Skeletal muscle cell (primary cell): ENCODE data around the gene GCNT1.
"Not testable (repeated sequence)": the region's sequence is repeated elsewhere in the genome, so short reads cannot be mapped to it uniquely, and the experiment has no call there.

ENCODE experiments used
- DNase-seq: peaks from one replicate; pipeline ENCODE4 v3.0.0-alpha.2; 2010; ENCODE audit warnings: low read depth
- H3K4me3 ChIP-seq: 2 replicates; pipeline ENCODE4 v1.5.1; 2011; ENCODE audit warnings: low read depth, mild to moderate bottlenecking, control low read depth, low read length, moderate library complexity

Gene GCNT1

GRCh38 chr9:76528056-76528455 is 69.1 kb downstream of the GCNT1 start:
- no peak for DNase-seq
- no peak overlapping the region for H3K4me3 ChIP-seq

- H3K4me3 ChIP-seq, result no peak overlapping the region
- no peak for DNase-seq
These were observed 69.7 kb downstream of the GCNT1 start for GRCh38 chr9:76528642-76529190.

GRCh38 chr9:76529653-76530052 is 70.7 kb downstream of the GCNT1 start:
- DNase-seq, result no peak
- no peak overlapping the region for H3K4me3 ChIP-seq

GRCh38 chr9:76530458-76531110 is 71.6 kb downstream of the GCNT1 start:
- DNase-seq, result no peak
- no peak overlapping the region for H3K4me3 ChIP-seq

GRCh38 chr9:76531231-76531780 is 72.3 kb downstream of the GCNT1 start:
- DNase-seq, result no peak
- H3K4me3 ChIP-seq, result no peak overlapping the region

GRCh38 chr9:76532877-76533276 is 73.9 kb downstream of the GCNT1 start:
- not testable (repeated sequence) for DNase-seq, H3K4me3 ChIP-seq

GRCh38 chr9:76534026-76534425 is 75.0 kb downstream of the GCNT1 start:
- H3K4me3 ChIP-seq, result no peak overlapping the region
- no peak for DNase-seq

GRCh38 chr9:76537150-76537646 is 78.2 kb downstream of the GCNT1 start:
- no peak for DNase-seq
- H3K4me3 ChIP-seq, result no peak overlapping the region

- H3K4me3 ChIP-seq, result no peak overlapping the region
- no peak for DNase-seq
These were observed 80.2 kb downstream of the GCNT1 start for GRCh38 chr9:76539180-76539579.

- DNase-seq, result no peak
- H3K4me3 ChIP-seq, result no peak overlapping the region
These were observed 83.4 kb downstream of the GCNT1 start for GRCh38 chr9:76542360-76542759.

- DNase-seq, result no peak
- no peak overlapping the region for H3K4me3 ChIP-seq
These were observed 86.2 kb downstream of the GCNT1 start for GRCh38 chr9:76545191-76545590.

- no peak overlapping the region for H3K4me3 ChIP-seq
- no peak for DNase-seq
These were observed 93.2 kb downstream of the GCNT1 start for GRCh38 chr9:76552181-76552580.

GRCh38 chr9:76552751-76553455 is 93.9 kb downstream of the GCNT1 start:
- no peak for DNase-seq
- H3K4me3 ChIP-seq, result no peak overlapping the region

- no peak for DNase-seq
- no peak overlapping the region for H3K4me3 ChIP-seq
These were observed 94.7 kb downstream of the GCNT1 start for GRCh38 chr9:76553680-76554079.
